HepG2 (cell line): Measurements from ENCODE around the gene IL4I1. TPM values are rescaled to one million over a fixed set of nuclear protein-coding genes. Genes with fewer than 3 reads are reported as not detected.

Experiments used
- ATAC-seq: fragments of 200-7000 bp; cut with Tn5 transposase; 3 replicates; pipeline ENCODE4 v1.9.1; 2020; ENCODE audit warnings: mild to moderate bottlenecking, moderate library complexity
- BruUV-seq: library from RNA; stranded (reverse); fragments of 400-500 nt; replicated peaks from 2 replicates; lab custom pipeline; 2021; lab: Mats Ljungman, UMichigan
- CTCF ChIA-PET: fragments of 300-600 bp; formaldehyde crosslinking; extraction: SDS; loops from one replicate; lab custom pipeline; 2021; ENCODE audit warnings: low total read pairs, inconsistent platforms, low intra/inter-chr PET ratio; lab: Yijun Ruan, JAX
- POLR2A ChIA-PET: fragments of 350-600 bp; sonication (Branson Sonifier 250); formaldehyde crosslinking; loops from one replicate; lab custom pipeline; 2020; ENCODE audit warnings: antibody characterized with exemption, inconsistent platforms; lab: Yijun Ruan, JAX
- DNase-seq: peaks from one replicate; pipeline ENCODE4 v3.0.0-alpha.2; 2015; ENCODE audit warnings: low spot score
- FAIRE-seq: peaks from 3 replicates; lab custom pipeline; 2011; peaks lifted over from hg19 to GRCh38; lab: Jason Lieb, UNC
- H2AFZ ChIP-seq: one replicate; pipeline ENCODE4 v1.6.1; 2011; ENCODE audit warnings: low read length, inconsistent platforms
- H3K27ac ChIP-seq: fragments of 300-600 bp; 3 replicates; pipeline ENCODE4 v1.8.0; 2011; ENCODE audit warnings: mixed run types, mild to moderate bottlenecking, mixed read lengths, low read length, inconsistent platforms; ENCODE audit not compliant: insufficient read depth; ENCODE audit errors: extremely low read length
- H3K27me3 ChIP-seq, 2 experiments: fragments of 200-600 bp in 1 of 2; 2 replicates in 1 of 2; 3 replicates in 1 of 2; pipeline versions ENCODE4 v1.6.0 to v1.8.0; 2011; ENCODE audit warnings: low read length in 2 of 2, mild to moderate bottlenecking in 2 of 2, moderate library complexity in 2 of 2, inconsistent platforms in 1 of 2; ENCODE audit not compliant: insufficient read depth in 2 of 2, control insufficient read depth in 1 of 2
- H3K36me3 ChIP-seq, 2 experiments: fragments of 200-600 bp in 1 of 2; replicated peaks in 1 of 2; 2 replicates in 1 of 2; 3 replicates in 1 of 2; pipeline versions ENCODE4 v1.5.1 to v1.8.0; 2011; ENCODE audit warnings: low read length in 2 of 2, inconsistent platforms in 1 of 2; ENCODE audit not compliant: insufficient read depth in 2 of 2, control insufficient read depth in 1 of 2
- H3K4me1 ChIP-seq: 2 replicates; pipeline ENCODE4 v1.5.1; 2012; ENCODE audit warnings: low read length, inconsistent platforms; ENCODE audit not compliant: insufficient read depth
- H3K4me2 ChIP-seq: 2 replicates; pipeline ENCODE4 v1.6.0; 2011; ENCODE audit warnings: low read depth, low read length, inconsistent platforms
- H3K4me3 ChIP-seq, 3 experiments: fragments of 200-600 bp in 1 of 3; sonication (generic), shearing (Covaris generic) in 1 of 3; replicated peaks in 1 of 3; 2 replicates each; pipeline ENCODE4 v1.5.1; 2011 to 2016; ENCODE audit warnings: low read length in 3 of 3, inconsistent platforms in 2 of 3, low read depth in 2 of 3, mild to moderate bottlenecking in 2 of 3, control low read depth in 1 of 3, mixed read lengths in 1 of 3; ENCODE audit not compliant: insufficient read depth in 1 of 3
- H3K79me2 ChIP-seq: one replicate; pipeline ENCODE4 v1.6.1; 2011; ENCODE audit warnings: low read length, inconsistent platforms; ENCODE audit not compliant: insufficient read depth
- H3K9ac ChIP-seq: 2 replicates; pipeline ENCODE4 v1.6.0; 2011; ENCODE audit warnings: mild to moderate bottlenecking, low read depth, low read length, inconsistent platforms; ENCODE audit not compliant: insufficient read depth
- H3K9me3 ChIP-seq: 2 replicates; pipeline ENCODE4 v1.5.1; 2012; ENCODE audit warnings: mild to moderate bottlenecking, low read length
- H4K20me1 ChIP-seq: 2 replicates; pipeline ENCODE4 v1.6.0; 2011; ENCODE audit warnings: inconsistent platforms, mild to moderate bottlenecking, low read length, moderate library complexity; ENCODE audit not compliant: insufficient read depth
- AGO2 ChIP-seq: fragments of 200-400 bp; formaldehyde crosslinking; optimal IDR thresholded peaks from 2 replicates; pipeline ENCODE3; 2017; ENCODE audit warnings: mild to moderate bottlenecking, low read depth, low read length, moderate library complexity
- ARNT2 ChIP-seq: sonication (generic); formaldehyde crosslinking; IDR thresholded peaks from 2 replicates; pipeline ENCODE4 v1.8.0; 2022; ENCODE audit warnings: mild to moderate bottlenecking, low read depth, missing genetic modification reagents, moderate library complexity
- ELF1 ChIP-seq: sonication (generic); formaldehyde crosslinking; IDR thresholded peaks from 2 replicates; pipeline ENCODE4 v1.4.0; 2020; ENCODE audit warnings: missing genetic modification reagents
- RBFOX2 ChIP-seq: fragments of 200-400 bp; formaldehyde crosslinking; IDR thresholded peaks from 2 replicates; pipeline ENCODE4 v1.6.1; 2017; ENCODE audit warnings: low read depth, mild to moderate bottlenecking, low read length
- SMC3 ChIP-seq: IDR thresholded peaks from 2 replicates; pipeline ENCODE4 v1.6.1; 2011; ENCODE audit warnings: low read length, improper control_type of control experiment
- WGBS: methylation state at CpG from one replicate; pipeline ENCODE4 v1.1.6; 2017; ENCODE audit warnings: low lambda C conversion rate; 5-methylcytosine and 5-hydroxymethylcytosine counted together
- in situ Hi-C: cut with HindIII; loops from 2 replicates; pipeline ENCODE4 v1.10.0; 2017; ENCODE audit warnings: low pct_unique_long_range_greater_than_20kb; ENCODE audit not compliant: extremely low pct_ligation_motif_present
- intact Hi-C: fragments of 100-400 bp; cut with micrococcal nuclease; formaldehyde crosslinking; loops from one replicate; pipeline ENCODE4 v1.10.0; 2022; ENCODE audit not compliant: unreplicated experiment
- polyA plus RNA-seq, 8 experiments: library from polyadenylated mRNA; depleted of rRNA in 3 of 8; stranded (reverse) in 7 of 8; unstranded in 1 of 8; fragments of >200 nt; fragmentation: Illumina TruSeq in 4 of 8; extraction: Trizol in 4 of 8; gene quantifications; 2 replicates each; pipeline versions ENCODE4 v1.2.1 to v1.2.3, GENCODE V29; 2011 to 2016; ENCODE audit warnings: low read depth in 4 of 8, missing spikeins in 1 of 8, mixed read lengths in 1 of 8; ENCODE audit not compliant: insufficient read depth in 1 of 8
- total RNA-seq, 5 experiments: library from RNA; depleted of rRNA; stranded (reverse); fragments of >200 nt; fragmentation: Illumina TruSeq; extraction: Trizol; gene quantifications; 2 replicates each; pipeline ENCODE4 v1.2.3, GENCODE V29; 2016; ENCODE audit warnings: low read depth in 1 of 5
- TF ChIP-seq, protein P1 (sequence below): sonication (generic); formaldehyde crosslinking; conservative IDR thresholded peaks from 2 replicates; pipeline ENCODE4 v1.5.0; 2020; ENCODE audit warnings: missing genetic modification reagents
- TF ChIP-seq, protein P2 (sequence below): sonication (generic); formaldehyde crosslinking; IDR thresholded peaks from 2 replicates; pipeline ENCODE4 v1.4.0; 2020; ENCODE audit warnings: mild to moderate bottlenecking, missing genetic modification reagents

The IL4I1 gene
- total and polyA plus RNA-seq, 2 of the 13 experiments (the other 11 are each of a cell fraction or from before 2014, with no cell fraction given), result not detected

DNA sequence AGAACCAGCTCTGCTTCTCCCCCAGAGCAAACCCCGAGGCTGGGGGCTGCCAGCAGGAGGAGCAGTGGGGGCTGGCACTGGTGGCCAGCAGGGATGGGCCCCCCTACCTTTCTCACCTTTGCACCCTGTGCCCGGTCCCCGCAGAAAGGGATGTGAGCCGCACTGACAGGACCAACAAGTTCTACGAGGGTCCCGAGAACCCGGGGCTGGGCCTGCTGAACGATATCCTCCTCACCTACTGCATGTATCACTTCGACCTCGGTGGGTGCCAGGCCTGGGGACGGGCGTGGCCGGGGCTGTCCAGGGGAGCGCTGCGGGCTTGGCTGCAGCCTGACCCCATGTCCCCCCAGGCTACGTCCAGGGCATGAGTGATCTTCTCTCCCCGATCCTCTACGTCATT lies 12.6 kb downstream of the IL4I1 start:
- Histone ChIP-seq H3K4me2 (no peak overlapping the region), H4K20me1 (no peaks in the 10 kb centered on the region; the same call in 1 of the 2 replicates), H3K27me3 (no peaks in the 10 kb centered on the region), H3K9ac (no peak overlapping the region), H3K79me2 (peaks cover 3% of the 10 kb centered on the region), H3K9me3 (no peaks in the 10 kb centered on the region), H3K27ac (no peak overlapping the region), H3K4me3 (no peak overlapping the region), H3K36me3 (peaks cover 23 to 56% of the 10 kb centered on the region in 2 experiments), H2AFZ (no peak overlapping the region), H3K4me1 (peaks cover 12% of the 10 kb centered on the region)
- POLR2A ChIA-PET, result no interaction called here
- 97% methylated on average over 5 of the region's 18 CpGs for WGBS
- no peak for TF ChIP-seq ARNT2 (CRISPR knock-in tag)
- TF ChIP-seq AGO2, result peak; percentile 41
- no peak for TF ChIP-seq ELF1 (CRISPR knock-in tag)
- TF ChIP-seq SMC3, result no peak
- peak; percentile 53 for TF ChIP-seq RBFOX2
- TF ChIP-seq, protein P1, sequence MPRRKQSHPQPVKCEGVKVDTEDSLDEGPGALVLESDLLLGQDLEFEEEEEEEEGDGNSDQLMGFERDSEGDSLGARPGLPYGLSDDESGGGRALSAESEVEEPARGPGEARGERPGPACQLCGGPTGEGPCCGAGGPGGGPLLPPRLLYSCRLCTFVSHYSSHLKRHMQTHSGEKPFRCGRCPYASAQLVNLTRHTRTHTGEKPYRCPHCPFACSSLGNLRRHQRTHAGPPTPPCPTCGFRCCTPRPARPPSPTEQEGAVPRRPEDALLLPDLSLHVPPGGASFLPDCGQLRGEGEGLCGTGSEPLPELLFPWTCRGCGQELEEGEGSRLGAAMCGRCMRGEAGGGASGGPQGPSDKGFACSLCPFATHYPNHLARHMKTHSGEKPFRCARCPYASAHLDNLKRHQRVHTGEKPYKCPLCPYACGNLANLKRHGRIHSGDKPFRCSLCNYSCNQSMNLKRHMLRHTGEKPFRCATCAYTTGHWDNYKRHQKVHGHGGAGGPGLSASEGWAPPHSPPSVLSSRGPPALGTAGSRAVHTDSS, result no peak
- TF ChIP-seq, protein P2, sequence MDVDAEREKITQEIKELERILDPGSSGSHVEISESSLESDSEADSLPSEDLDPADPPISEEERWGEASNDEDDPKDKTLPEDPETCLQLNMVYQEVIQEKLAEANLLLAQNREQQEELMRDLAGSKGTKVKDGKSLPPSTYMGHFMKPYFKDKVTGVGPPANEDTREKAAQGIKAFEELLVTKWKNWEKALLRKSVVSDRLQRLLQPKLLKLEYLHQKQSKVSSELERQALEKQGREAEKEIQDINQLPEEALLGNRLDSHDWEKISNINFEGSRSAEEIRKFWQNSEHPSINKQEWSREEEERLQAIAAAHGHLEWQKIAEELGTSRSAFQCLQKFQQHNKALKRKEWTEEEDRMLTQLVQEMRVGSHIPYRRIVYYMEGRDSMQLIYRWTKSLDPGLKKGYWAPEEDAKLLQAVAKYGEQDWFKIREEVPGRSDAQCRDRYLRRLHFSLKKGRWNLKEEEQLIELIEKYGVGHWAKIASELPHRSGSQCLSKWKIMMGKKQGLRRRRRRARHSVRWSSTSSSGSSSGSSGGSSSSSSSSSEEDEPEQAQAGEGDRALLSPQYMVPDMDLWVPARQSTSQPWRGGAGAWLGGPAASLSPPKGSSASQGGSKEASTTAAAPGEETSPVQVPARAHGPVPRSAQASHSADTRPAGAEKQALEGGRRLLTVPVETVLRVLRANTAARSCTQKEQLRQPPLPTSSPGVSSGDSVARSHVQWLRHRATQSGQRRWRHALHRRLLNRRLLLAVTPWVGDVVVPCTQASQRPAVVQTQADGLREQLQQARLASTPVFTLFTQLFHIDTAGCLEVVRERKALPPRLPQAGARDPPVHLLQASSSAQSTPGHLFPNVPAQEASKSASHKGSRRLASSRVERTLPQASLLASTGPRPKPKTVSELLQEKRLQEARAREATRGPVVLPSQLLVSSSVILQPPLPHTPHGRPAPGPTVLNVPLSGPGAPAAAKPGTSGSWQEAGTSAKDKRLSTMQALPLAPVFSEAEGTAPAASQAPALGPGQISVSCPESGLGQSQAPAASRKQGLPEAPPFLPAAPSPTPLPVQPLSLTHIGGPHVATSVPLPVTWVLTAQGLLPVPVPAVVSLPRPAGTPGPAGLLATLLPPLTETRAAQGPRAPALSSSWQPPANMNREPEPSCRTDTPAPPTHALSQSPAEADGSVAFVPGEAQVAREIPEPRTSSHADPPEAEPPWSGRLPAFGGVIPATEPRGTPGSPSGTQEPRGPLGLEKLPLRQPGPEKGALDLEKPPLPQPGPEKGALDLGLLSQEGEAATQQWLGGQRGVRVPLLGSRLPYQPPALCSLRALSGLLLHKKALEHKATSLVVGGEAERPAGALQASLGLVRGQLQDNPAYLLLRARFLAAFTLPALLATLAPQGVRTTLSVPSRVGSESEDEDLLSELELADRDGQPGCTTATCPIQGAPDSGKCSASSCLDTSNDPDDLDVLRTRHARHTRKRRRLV (CRISPR knock-in tag), result no peak
- in situ Hi-C loops, result no loop called here
- no TSS peak for BruUV-seq
- CTCF ChIA-PET, result no interaction called here
- intact Hi-C loops, result no loop called here
- ATAC-seq (no peak), FAIRE-seq (no peak), DNase-seq (no peak)
